Duodenal mucosa (tissue), 2 donors: ENCODE results near the gene EMD.

Experiments used
- H3K27ac ChIP-seq: one replicate; pipeline ENCODE4 v1.7.0; 2013; ENCODE audit warnings: low read depth, low read length
- H3K27me3 ChIP-seq, 2 donors: one replicate each; pipeline ENCODE4 v1.7.0; 2013; ENCODE audit warnings: low read length in 2 of 2, control low read depth in 1 of 2; ENCODE audit not compliant: insufficient read depth in 2 of 2, control insufficient read depth in 1 of 2
- H3K36me3 ChIP-seq, 2 donors: one replicate each; pipeline ENCODE4 v1.7.0; 2013; ENCODE audit warnings: low read length in 2 of 2, control low read depth in 1 of 2; ENCODE audit not compliant: insufficient read depth in 2 of 2, control insufficient read depth in 1 of 2
- H3K4me1 ChIP-seq, 2 donors: one replicate each; pipeline ENCODE4 v1.7.0; 2013; ENCODE audit warnings: low read length in 2 of 2, control low read depth in 1 of 2; ENCODE audit not compliant: insufficient read depth in 2 of 2, control insufficient read depth in 1 of 2
- H3K4me3 ChIP-seq, 2 donors: one replicate each; pipeline ENCODE4 v1.7.0; 2013; ENCODE audit warnings: low read length in 2 of 2, low read depth in 1 of 2
- H3K9ac ChIP-seq, 2 donors: one replicate each; pipeline ENCODE4 v1.7.0; 2013; ENCODE audit warnings: low read length in 2 of 2, low read depth in 1 of 2
- H3K9me3 ChIP-seq, 2 donors: one replicate each; pipeline ENCODE4 v1.7.0; 2013; ENCODE audit warnings: low read length in 2 of 2, control low read depth in 1 of 2; ENCODE audit not compliant: control insufficient read depth in 1 of 2

The EMD gene

DNA sequence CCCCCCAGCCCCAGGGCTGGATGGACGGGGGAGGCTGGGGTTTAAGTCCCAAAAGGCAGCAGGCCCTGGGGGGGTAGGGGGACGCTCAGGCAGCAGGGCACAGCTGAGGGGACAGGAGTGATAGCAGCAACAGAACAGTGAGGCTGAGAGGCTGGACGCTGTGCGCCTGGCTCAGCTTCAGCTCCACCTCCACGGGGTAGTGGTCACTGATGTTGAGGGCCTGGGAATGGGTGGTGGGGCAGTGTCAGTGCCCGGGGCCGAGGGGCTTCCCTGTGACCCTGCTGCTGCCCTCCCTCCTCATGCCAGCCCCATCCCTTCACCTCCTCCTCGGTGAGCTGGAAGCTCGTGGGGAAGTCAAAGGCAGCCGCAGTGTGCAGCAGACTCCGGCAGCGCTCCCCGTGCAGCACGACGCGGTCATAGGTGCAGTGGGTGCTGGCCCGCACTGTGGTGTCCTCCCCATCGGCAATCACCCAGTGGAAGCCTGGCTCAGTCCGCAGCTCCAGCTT lies 23.6 kb downstream of the EMD start:
- Histone ChIP-seq H3K27ac (no peak overlapping the region), H3K9ac (no peak overlapping the region), H3K4me1 (peaks cover 12 to 16% of the 10 kb centered on the region in 2 donors), H3K4me3 (no peak overlapping the region), H3K9me3 (no peaks in the 10 kb centered on the region), H3K27me3 (no peaks in the 10 kb centered on the region), H3K36me3 (peaks cover 19 to 23% of the 10 kb centered on the region in 2 donors)

GRCh38 chrX:154403192-154403591 lies 24.1 kb downstream of the EMD start:
- Histone ChIP-seq H3K27me3 (no peaks in the 10 kb centered on the region), H3K4me1 (peaks cover 12 to 16% of the 10 kb centered on the region in 2 donors), H3K27ac (no peak overlapping the region), H3K9me3 (no peaks in the 10 kb centered on the region), H3K36me3 (peaks cover 19 to 23% of the 10 kb centered on the region in 2 donors), H3K4me3 (no peak overlapping the region), H3K9ac (no peak overlapping the region)

DNA sequence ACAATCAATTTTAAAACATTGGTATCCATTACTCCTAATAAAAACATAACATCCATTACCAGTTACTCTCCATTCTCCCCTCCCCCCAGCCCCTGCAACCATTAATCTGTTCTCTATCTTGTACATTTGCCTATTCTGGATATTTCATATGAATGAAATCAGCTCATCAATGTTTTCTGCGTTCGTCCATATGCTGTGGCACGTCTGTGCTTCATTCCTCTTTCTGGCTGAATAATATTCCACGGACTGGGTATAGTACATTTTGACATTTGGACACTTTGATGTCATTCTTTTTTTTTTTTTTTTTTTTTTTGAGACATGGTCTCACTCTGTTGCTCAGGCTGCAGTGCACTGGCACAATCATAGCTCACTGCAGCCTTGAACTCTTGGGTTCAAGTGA lies 24.8 kb downstream of the EMD start:
- peaks cover 19 to 23% of the 10 kb centered on the region in 2 donors for H3K36me3 ChIP-seq
- H3K4me1 ChIP-seq, result peaks cover 12 to 20% of the 10 kb centered on the region in 2 donors
- H3K9ac ChIP-seq, result no peak overlapping the region
- H3K27me3 ChIP-seq, result no peaks in the 10 kb centered on the region
- H3K9me3 ChIP-seq, result no peaks in the 10 kb centered on the region
- H3K27ac ChIP-seq, result no peak overlapping the region
- H3K4me3 ChIP-seq, result no peak overlapping the region

- Histone ChIP-seq H3K27me3 (no peaks in the 10 kb centered on the region), H3K4me3 (no peak overlapping the region), H3K27ac (no peak overlapping the region), H3K9ac (no peak overlapping the region), H3K4me1 (peaks cover 8 to 14% of the 10 kb centered on the region in 2 donors), H3K9me3 (no peaks in the 10 kb centered on the region), H3K36me3 (peaks cover 10 to 16% of the 10 kb centered on the region in 2 donors)
Measured at GRCh38 chrX:154404625-154405192, 25.6 kb downstream of the EMD start.

GRCh38 chrX:154408659-154409221 lies 29.6 kb downstream of the EMD start:
- peak overlapping the region; percentile 51 to 72 for H3K4me3 ChIP-seq

DNA sequence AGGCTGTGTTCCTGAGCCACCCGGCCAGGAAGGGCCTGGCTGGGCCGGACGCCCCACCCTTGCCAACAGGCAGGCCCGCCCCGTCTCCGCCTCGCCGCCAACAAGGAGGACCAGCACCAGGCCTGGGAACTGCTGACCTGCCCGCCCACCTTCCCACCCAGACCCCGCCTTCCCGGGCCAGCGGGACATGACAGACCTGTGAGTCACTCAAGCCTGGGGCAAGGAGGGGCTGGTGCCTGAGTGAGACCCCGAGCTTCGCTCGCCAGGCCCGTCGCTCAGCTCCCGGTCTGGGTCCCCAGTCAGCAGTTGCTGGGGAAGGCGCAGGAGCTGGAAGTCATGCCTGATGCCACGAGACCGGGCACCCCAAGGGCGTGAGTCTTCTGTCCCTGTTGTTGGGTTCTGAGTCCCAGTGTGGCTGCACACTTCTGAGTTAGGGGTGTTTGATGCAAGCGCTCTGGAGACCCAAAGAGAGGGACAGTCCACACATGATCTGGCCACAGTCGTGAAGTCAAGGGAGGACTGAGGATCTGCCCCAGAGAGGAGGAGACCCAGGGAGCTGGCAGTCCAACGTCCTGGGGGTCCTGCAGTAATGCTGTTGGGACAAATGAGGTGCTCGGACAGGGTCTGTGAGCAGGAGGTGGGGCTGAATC lies 30.3 kb downstream of the EMD start, which contains the start of gene DNASE1L1:
Gene DNASE1L1 (minus strand): TSS at position 33 of the 650 bp plus-strand sequence. CDS start 3,686 bp downstream, outside the sequence.
- Histone ChIP-seq H3K9me3 (no peaks in the 10 kb centered on the region), H3K36me3 (no peaks in the 10 kb centered on the region), H3K27me3 (no peaks in the 10 kb centered on the region), H3K9ac (peak within 1 kb of the TSS; percentile 63 to 74), H3K27ac (peak within 1 kb of the TSS; percentile 78), H3K4me3 (peak within 1 kb of the TSS; percentile 51 to 72), H3K4me1 (peaks cover 7 to 10% of the 10 kb centered on the region in 2 donors)

More at GRCh38 chrX:154408659-154409221, 29.6 kb downstream of the EMD start:
- Histone ChIP-seq H3K4me1 (peaks cover 7 to 10% of the 10 kb centered on the region in 2 donors), H3K27me3 (no peaks in the 10 kb centered on the region), H3K9me3 (no peaks in the 10 kb centered on the region), H3K27ac (peak overlapping the region; percentile 25), H3K9ac (peak overlapping the region; percentile 57 to 74), H3K36me3 (no peaks in the 10 kb centered on the region)

- Histone ChIP-seq H3K4me3 (peak overlapping the region; percentile 66 to 68), H3K27ac (peak overlapping the region; percentile 89), H3K27me3 (no peaks in the 10 kb centered on the region), H3K9ac (peak overlapping the region; percentile 78 to 79), H3K9me3 (no peaks in the 10 kb centered on the region), H3K36me3 (no peaks in the 10 kb centered on the region), H3K4me1 (peaks cover 7 to 10% of the 10 kb centered on the region in 2 donors)
Measured at GRCh38 chrX:154411981-154412340, 32.9 kb downstream of the EMD start.

- H3K27me3 ChIP-seq, result no peaks in the 10 kb centered on the region
- H3K9ac ChIP-seq, result peak overlapping the region; percentile 78 to 79
- H3K27ac ChIP-seq, result peak overlapping the region; percentile 89
- H3K9me3 ChIP-seq, result no peaks in the 10 kb centered on the region
- H3K4me1 ChIP-seq, result peaks cover 7 to 10% of the 10 kb centered on the region in 2 donors
- H3K36me3 ChIP-seq, result no peaks in the 10 kb centered on the region
- H3K4me3 ChIP-seq, result peak overlapping the region; percentile 66 to 68
Measured at GRCh38 chrX:154412468-154412867, 33.4 kb downstream of the EMD start.

DNA sequence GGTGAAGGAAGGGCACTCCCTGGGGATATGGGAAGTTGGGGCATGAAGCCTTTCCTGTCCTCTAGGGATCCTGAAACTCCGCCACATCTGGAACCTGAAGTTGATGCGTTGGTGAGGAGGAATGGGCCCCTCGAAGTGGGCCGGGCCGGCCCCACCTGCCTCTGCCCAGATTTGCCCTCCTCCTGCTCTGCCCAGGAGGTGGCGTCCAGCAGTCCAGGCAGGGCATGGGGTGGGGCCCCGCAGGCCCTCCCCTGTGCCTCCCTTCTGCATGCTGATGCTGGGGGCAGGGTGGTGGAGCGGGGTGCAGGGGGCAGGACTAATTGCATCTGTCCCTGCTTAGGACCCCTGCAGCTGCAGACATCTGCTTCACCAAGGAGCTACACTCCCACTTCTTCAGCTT lies 34.0 kb downstream of the EMD start:
- Histone ChIP-seq H3K9me3 (no peaks in the 10 kb centered on the region), H3K4me1 (peaks cover 7 to 10% of the 10 kb centered on the region in 2 donors), H3K9ac (no peak overlapping the region), H3K4me3 (no peak overlapping the region), H3K27ac (no peak overlapping the region), H3K27me3 (no peaks in the 10 kb centered on the region), H3K36me3 (no peaks in the 10 kb centered on the region)

GRCh38 chrX:154417157-154417556 lies 38.1 kb downstream of the EMD start:
- no peak overlapping the region for H3K9ac ChIP-seq
- no peaks in the 10 kb centered on the region for H3K36me3 ChIP-seq
- no peaks in the 10 kb centered on the region for H3K27me3 ChIP-seq
- H3K4me1 ChIP-seq, result peaks cover 4 to 8% of the 10 kb centered on the region in 2 donors
- H3K27ac ChIP-seq, result no peak overlapping the region
- no peaks in the 10 kb centered on the region for H3K9me3 ChIP-seq
- H3K4me3 ChIP-seq, result no peak overlapping the region
